KBM-7 (cell line): ENCODE results near the gene LDLRAD4.

Experiments used
- DNase-seq: peaks from one replicate; pipeline ENCODE4 v3.0.0-alpha.2; 2015
- in situ Hi-C: fragments of 300-500 bp; cut with MboI; formaldehyde crosslinking; loops from 2 replicates; pipeline ENCODE4 v1.14.3; 2020; ENCODE audit warnings: low sequenced_read_pairs, low pct_unique_long_range_greater_than_20kb, mixed read lengths

The LDLRAD4 gene

DNA sequence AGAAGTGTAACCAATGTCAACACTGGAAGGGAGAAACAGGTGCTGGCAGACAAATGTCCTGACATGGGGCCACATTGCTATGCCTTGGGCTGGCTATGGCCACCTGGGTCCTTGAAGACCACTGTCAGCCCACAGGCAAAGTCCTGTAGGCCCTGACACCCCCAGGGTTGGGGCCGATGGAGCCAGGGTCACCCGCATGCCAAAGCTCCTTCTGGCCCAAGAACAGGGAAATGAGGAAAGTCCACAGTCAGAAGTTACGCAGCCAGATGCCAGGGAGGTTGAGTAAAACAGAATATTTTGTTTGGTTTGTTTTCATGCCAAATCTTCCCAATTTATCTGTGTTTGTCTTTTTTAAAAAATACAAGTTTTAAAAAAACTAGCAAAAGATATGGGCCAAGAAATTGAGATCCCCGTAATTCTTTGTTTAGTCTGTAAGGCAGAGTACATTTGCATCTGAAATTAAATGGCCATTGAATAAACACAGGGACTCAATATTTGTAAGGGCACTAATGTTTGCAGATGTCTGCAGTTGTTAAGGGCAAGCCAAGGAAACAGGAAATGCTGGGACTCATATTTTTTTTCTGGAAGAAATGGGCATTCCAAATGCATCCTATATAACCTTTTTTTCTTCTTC, 321.4 kb downstream of the LDLRAD4 start:
- in situ Hi-C loops, result no loop called here

DNA sequence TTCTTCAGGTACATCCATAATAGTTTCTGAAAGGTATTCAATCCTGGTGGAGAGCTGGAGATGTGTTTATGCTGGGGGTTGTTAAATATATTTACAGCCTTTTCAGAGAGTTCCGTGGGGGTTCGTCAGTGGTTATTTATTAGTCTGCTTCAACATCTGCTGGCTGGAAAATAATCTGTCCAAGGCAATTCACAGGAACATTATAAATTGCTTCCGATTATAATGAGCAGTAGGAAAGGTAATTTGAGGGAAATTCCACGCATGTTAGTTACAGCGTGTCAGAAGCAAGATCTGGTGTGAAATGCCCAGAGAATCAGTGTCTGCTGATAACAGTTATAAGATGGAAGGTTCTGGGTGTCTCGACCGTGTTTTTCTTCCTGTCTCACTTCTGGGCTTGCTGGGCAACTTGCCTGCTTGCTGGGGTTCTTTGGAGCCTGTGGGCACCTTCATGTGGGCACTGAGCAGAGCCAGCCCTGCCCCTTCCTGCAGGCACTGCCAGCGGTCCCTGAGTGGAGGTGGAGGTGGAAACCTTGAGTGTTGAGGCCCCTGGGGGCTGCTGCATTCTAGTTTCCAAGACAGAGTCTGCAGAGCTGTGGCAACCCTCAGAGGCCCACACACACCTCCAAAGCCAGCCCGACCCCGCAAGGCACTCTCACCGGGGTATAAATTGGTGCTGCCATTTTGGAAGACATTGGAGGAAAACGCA, 322.1 kb downstream of the LDLRAD4 start:
- in situ Hi-C loops, result no loop called here
- no peak for DNase-seq

More for the DNA sequence above, 321.4 kb downstream of the LDLRAD4 start:
- no peak for DNase-seq

DNA sequence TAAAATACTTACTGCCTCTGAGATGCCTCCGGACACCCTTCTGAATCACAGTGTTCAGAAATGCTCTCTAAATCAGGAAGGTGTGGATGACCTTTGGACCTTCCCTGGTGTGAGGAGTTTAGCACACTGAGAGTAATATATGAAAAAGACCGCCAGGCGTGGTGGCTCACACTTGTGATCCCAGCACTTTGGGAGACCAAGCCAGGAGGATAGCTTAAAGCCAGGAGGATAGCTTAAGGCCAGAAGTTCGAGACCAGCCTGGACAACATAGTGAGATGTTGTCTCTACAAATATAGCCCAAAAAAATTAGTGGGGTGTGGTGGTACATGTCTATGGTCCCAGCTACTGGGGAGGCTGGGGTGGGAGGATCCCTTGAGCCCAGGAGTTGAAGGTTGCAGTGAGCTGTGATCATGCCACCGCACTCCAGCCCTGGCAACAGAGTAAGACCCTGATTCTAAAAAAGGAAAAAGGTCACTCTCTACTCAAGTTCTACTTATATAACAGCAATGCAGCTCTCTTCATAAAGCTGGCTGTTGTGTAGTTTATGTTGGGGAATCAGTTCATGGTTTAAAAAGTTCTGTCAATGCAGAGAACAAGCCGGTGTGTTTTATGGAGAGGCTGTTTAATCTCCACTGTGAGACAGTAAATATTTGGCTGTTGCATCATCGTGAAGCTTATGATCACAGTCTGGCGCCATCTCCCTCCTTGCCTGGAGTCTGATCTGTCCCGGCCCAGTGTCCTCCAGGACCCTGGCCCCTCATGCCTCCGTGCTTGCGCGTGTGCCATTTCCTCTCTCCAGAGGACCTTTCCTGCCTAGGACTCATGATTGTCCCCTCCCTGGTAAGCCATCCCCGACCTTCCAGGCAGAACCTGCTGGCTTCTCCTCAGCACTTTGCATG, 323.3 kb downstream of the LDLRAD4 start:
- in situ Hi-C loops, result no loop called here
- no peak for DNase-seq

DNA sequence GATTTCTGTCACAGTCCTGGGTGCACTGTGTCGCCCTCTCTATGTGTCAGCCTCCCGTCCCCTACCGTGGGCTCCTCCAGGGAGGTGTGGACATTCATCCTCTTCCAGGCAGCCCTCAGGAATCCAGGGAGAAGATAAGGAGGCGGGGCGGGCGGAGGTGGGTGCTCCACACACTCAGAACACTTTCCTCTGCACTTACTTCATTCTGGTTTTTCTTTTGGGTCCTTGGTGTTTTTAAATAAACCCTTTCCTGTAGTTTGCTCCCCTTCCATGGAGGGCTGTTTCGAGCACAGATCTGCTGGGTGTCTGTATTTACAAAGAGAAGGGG, 323.9 kb downstream of the LDLRAD4 start:
- DNase-seq, result no peak
- in situ Hi-C loops, result no loop called here

DNA sequence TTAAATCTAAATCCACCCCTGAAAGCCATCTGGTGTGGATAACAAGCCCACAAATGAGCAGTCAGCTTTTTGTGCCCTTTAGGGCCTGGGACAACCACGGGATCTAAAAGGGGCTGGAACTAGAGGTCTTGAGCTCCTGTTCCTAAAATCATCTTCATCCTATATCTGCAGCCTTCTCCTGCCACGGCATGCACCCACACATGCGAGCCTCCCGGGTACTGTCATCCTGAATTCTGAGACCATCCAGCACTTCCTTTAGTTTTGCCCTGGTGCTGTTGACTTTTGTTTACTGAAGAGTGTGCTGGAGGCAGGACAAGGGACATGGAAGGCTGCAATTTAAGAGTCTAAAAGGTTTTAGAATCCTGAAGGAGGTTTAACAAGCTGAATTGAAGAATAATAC, 324.6 kb downstream of the LDLRAD4 start:
- no peak for DNase-seq
- in situ Hi-C loops, result no loop called here

DNA sequence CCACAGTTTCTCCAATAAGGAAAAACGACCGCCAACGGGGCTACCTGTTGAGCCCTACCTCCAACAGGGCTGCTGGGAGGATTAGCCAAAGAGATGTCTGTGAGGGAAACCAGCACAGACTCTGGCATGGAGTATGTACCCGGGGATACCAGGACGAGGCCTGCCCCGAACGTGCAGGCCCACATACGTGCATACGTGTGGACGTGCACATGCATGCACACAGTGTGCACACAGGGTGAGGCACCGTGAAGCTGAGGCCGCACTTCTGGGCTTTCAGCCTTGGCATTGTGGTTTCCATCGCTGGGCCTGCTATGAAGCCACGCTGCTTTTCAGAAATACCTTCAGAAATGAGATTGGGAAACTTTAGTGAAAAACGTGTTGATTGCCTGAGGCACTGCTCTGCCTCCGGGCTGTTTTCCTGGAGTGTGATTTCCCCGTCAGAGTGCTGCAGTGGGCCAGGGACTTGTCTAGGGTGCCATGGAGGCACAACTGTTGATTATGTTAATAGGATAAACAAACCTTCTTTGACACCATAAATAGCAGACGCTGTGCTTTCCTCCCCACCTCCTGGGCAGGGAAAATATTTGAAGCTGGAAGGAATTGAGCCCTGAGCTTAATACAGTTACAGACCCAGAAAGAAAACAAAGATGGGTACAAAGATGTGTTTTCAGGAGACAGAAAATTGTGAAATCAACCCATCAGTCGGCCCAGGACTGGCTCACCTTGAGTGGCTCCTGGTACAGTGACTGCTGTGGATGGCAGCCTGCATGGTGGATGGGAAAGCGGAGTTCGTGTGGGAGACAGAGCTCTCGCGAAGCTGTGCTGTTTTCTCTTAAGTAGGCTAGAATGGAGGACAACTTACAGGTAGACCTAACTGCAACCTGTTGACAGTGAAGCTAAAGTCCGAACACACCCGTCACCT, 325.5 kb downstream of the LDLRAD4 start:
- no peak for DNase-seq
- in situ Hi-C loops, result no loop called here

DNA sequence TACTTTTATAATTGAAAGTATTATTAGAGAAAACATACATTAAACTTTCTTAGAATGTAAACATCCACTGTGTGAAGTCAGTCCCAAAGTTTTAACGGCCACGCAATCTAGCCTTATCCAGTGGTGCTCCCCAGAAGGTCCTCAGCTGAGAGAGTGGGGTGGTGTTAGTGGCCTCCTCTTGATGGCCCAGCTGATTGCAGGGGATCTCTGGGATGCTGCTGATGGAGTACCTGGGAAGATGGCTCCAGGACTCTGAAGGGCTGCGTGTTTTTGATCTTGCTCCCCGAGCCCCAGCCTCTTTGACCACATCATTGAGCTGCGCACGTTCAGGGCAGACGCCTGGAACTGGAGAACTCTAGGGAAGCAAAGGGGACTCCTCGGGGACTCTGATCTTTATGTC, 326.4 kb downstream of the LDLRAD4 start:
- in situ Hi-C loops, result no loop called here
- DNase-seq, result no peak

DNA sequence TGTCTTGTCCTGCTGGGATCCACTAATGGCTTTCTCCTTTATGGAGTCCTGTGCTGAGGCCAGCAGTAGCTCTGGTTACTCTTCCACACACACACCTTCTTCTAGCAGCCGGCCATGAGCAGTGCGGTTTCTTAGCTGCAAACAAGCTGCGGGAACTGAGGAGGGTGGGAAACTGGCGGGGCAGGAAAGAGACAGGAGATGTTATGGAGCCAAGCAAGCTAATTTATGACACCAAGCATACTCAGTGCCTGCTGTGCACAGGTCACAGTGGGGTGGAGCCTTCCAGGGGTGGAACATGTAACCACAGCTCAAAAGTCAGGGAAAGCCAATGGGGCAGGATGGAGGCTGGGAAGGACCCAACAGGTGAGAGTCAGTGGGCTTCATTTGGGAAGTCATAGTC, 327.0 kb downstream of the LDLRAD4 start:
- in situ Hi-C loops, result no loop called here
- no peak for DNase-seq

DNA sequence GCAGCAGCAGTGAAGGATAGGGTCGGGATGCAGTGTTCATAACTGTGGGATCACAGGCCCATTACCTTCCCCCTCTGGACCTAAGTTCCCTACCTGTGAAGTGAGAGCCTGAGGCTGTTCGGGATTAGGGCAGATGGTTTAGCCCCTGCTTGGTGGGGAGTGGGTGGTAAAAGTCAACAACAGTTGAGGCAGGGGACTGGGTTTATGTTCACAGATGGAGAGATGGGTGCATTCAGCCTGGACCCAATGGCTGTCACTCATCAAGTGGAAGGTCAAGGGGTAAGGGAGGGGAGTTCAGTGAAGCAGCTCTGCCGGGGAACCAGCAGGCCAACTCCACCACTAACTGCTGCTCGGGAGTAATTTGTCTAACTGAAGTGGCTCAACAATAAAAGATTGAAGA, 327.4 kb downstream of the LDLRAD4 start:
- no peak for DNase-seq
- in situ Hi-C loops, result no loop called here

DNA sequence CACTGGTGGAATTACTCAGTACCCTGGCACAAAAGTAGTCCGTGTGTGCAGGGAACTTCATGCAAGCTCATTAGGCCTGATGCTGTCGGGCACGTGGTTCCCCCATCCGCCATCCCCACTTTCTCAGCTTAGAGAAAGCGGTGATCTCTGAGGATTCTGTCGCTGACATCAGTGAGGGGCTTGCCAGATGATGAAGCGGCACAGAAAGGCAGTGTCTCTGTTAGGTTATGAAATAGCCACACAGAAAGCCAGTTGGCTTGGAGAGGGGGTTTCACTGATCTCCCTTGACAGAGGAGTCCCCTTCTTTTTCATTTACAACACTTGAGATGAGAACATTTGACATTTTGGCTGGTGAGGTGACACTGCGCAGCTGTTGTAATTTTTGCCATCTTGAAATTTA, 328.1 kb downstream of the LDLRAD4 start:
- no peak for DNase-seq
- in situ Hi-C loops, result no loop called here

DNA sequence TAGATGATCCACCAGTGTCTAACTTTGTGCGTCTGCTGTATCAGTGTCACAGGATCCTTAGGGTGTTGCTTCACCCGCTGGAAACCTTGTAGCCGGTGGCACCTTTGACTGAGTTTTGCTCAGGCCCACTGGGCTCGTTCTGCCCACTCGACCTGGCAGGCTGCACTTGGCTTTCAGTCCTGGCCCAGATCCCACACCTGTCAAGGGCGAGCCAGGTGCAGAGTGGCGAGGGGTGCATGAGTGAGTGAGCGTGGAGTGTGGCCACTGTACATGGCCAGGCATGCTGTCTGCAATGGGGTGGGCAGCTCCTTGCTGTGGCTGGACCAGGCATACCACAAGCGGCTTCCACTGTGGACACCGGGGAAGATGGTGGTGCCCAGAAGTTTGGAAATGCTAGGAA, 328.8 kb downstream of the LDLRAD4 start:
- no peak for DNase-seq
- in situ Hi-C loops, result no loop called here

DNA sequence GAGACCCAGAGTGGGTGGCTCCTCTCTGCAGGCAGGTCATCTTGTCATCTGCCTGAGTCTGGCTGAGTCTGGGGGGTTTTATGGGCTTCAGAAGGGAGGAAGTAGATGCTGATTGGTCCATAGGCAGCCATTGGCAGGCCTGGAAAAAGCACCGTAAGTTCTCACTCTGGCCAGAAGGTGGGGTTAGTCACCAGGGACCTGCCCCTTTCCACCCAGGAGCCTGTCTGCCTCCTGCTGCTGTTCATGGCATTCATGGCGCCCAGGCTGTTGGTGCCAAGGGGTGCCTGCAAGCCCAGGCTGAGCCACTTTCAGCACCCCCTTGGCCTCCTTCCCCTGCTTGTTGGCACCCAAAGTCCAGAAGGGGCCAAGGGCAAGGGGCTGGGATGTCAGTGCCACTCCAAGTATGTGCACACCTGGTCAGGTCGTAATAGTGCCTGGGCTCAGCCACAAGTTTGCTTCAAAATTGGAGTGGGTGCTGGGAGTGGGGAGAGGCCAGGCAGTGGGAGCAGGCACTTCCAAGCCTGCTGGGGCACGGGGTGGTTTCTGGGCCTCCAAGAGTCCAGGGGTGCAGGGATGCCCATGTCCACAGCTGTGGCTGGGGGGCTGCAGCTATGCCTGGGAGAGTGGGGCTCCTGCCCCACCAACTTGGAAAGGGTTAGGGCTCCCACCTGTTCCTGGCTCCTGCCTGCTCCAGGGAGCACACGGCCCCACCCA, 329.7 kb downstream of the LDLRAD4 start:
- in situ Hi-C loops, result no loop called here

DNA sequence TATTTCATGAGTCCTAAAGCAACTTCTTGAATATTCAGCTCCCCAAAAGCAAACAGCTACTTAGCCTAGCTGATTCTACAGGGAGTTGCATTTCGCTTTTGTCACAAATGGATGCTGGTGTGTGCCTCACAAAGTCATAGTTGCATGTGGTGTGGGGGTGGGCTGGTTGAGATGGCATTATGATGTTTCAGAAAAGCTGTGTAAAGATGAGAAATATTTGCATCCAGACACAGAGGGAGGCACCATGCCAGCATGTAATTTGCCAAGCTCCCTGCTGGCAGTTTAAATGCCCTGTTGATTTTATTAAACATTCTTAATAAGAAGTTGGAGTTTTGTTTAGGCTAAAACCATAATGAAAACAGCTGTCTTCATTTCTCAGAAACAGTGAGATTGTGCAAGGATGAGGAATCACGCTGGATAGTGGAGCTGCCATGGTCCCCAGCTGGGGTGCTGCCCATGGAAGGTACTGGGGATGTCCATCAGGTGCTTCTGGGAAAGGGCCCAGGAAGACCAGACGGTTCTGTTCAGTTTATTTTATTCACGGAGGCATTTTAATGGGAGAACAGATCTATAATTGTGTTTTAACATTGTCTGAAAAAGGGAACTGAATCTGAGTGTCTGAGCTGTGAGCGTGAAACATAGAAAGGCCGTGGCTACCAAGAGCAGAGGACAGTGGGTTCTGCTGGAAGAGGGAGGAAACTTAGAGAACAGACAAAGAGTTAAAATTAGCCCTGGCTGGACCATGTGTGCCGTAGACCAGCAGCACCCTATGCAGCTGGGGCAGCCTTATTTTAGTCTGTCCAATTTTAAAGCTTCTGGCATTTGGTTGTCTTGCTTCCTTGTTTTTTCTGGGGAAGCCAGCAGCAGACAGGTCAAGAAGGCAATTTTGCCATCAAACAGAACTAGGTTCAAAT, 330.7 kb downstream of the LDLRAD4 start:
- in situ Hi-C loops, result no loop called here
- DNase-seq, result peak; percentile 55

More for the DNA sequence above, 329.7 kb downstream of the LDLRAD4 start:
- peak; percentile 19 for DNase-seq

DNA sequence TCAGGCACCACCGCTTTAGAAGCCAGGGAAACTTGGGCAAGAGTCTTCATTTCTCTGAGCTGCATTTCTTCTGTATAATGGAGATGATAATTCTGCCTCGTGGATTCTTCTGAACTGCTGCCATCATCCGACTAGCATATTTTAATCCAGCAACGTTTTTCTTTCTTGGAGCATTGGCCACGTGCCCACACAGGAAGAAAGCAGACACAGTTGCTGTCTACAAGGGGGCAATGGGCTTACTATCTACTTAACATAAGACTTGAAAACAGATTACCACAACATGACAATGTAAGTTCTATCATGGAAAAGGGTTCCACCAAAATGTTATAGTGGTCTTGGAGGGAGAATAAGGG, 331.3 kb downstream of the LDLRAD4 start:
- no peak for DNase-seq
- in situ Hi-C loops, result no loop called here

DNA sequence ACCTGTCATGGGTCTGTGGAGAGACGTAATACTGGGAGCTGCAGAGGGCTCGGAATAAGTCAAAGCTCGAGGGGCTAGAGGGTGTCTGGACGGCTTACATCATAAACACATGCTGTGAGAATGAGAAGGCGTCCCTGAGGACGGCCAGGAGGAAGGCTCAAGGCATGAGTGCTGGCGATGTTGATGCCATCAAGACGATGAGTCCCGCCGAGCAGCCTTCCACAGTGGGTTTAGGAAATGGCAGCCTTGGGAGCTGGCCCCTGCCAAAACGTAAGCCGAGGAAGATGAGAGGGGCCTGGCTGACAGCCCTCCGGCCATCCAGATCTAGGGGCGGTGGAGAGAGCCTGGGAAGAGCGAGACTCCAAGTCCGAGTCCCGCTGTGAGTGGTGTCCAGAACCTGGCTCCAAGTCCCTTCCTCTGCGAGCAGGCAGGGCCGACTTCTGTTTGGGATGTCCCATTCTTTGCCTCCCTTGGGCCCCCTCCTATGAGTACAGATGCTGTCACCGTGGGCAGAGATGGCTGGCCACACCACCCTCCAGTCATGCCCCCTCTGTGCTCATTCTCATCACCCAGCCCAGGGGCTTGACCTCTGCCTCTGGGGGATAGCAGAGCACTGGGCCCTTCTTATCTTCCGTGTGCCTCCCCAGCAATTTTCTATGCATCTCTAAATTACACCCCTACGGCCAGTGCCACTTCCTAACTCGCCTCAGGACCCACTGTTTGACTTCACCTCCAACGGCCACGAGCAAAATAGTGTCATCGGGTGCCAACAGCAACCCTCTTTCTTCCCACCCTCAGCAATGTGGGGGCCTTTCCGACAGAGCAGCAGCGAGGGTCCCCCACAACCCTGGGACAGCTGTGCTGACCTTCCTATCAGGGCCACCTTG, 332.1 kb downstream of the LDLRAD4 start:
- in situ Hi-C loops, result no loop called here
- DNase-seq, result no peak

DNA sequence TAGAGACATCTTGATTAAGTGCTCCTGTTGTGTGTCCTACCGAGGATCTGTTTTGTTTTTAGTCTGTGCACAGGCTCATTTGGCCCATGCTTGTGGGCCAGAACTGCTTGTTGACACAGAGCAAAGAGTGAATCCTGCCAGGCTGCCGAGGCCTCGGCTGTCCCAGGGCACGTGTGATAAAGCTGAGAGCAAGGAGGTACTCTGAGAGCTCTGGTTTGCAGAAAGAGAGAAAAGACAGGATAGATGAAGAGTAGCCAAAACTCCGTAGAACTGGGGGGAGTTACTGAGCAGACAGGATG, 332.7 kb downstream of the LDLRAD4 start:
- in situ Hi-C loops, result no loop called here

More for the DNA sequence above, 332.7 kb downstream of the LDLRAD4 start:
- no peak for DNase-seq
